CD4-positive, alpha-beta memory T cell (primary cell): Measurements from ENCODE around the gene TMEM234. TPM values are rescaled to one million over a fixed set of nuclear protein-coding genes. Genes with fewer than 3 reads are reported as not detected.

Experiments used
- CTCF ChIA-PET: fragments of 350-600 bp; sonication (Branson Sonifier 250); formaldehyde crosslinking; loops from one replicate; lab custom pipeline; 2021; ENCODE audit warnings: inconsistent platforms; ENCODE audit not compliant: partially characterized antibody; lab: Charles Lee
- POLR2A ChIA-PET: fragments of 350-600 bp; sonication (Branson Sonifier 250); formaldehyde crosslinking; loops from one replicate; lab custom pipeline; 2021; ENCODE audit not compliant: partially characterized antibody; lab: Charles Lee
- DNase-seq, 5 donors: peaks; one replicate each; pipeline versions ENCODE4 v3.0.0 to v3.0.0-alpha.2; 2020 to 2022; ENCODE audit warnings: mixed read lengths in 1 of 5
- H3K27ac ChIP-seq: one replicate; pipeline ENCODE4 v1.7.0; 2013; ENCODE audit warnings: low read depth, low read length
- H3K27me3 ChIP-seq: 2 replicates; pipeline ENCODE4 v1.7.0; 2013; ENCODE audit warnings: mild to moderate bottlenecking, low read length, moderate library complexity; ENCODE audit not compliant: insufficient read depth
- H3K36me3 ChIP-seq: 2 replicates; pipeline ENCODE4 v1.7.0; 2013; ENCODE audit warnings: mild to moderate bottlenecking, low read length, moderate library complexity; ENCODE audit not compliant: insufficient read depth
- H3K4me1 ChIP-seq: 2 replicates; pipeline ENCODE4 v1.7.0; 2013; ENCODE audit warnings: mild to moderate bottlenecking, low read length, moderate library complexity; ENCODE audit not compliant: insufficient read depth
- H3K4me3 ChIP-seq, 2 donors: one replicate each; pipeline ENCODE4 v1.7.0; 2013; ENCODE audit warnings: low read length in 2 of 2, mild to moderate bottlenecking in 1 of 2
- H3K9me3 ChIP-seq, 2 donors: one replicate each; pipeline ENCODE4 v1.7.0; 2013; ENCODE audit warnings: low read length in 2 of 2, control low read depth in 1 of 2; ENCODE audit not compliant: control insufficient read depth in 1 of 2
- H3K27ac Mint-ChIP-seq, 7 donors: one replicate each; pipeline ENCODE4 v1.8.0; 2020 to 2021; ENCODE audit warnings: mixed read lengths in 7 of 7, mild to moderate bottlenecking in 6 of 7, inconsistent platforms in 3 of 7, moderate library complexity in 3 of 7
- H3K27me3 Mint-ChIP-seq, 2 donors: one replicate each; pipeline ENCODE4 v1.8.0; 2020 to 2021; ENCODE audit warnings: mixed read lengths in 2 of 2
- H3K36me3 Mint-ChIP-seq, 2 donors: one replicate each; pipeline ENCODE4 v1.8.0; 2020 to 2021; ENCODE audit warnings: mixed read lengths in 2 of 2, inconsistent platforms in 1 of 2, mild to moderate bottlenecking in 1 of 2
- H3K4me1 Mint-ChIP-seq, 4 donors: one replicate each; pipeline ENCODE4 v1.8.0; 2020 to 2021; ENCODE audit warnings: mixed read lengths in 4 of 4, mild to moderate bottlenecking in 1 of 4
- H3K4me3 Mint-ChIP-seq, 8 donors: one replicate each; pipeline ENCODE4 v1.8.0; 2020 to 2021; ENCODE audit warnings: mixed read lengths in 8 of 8, mild to moderate bottlenecking in 7 of 8, moderate library complexity in 6 of 8, inconsistent platforms in 3 of 8
- H3K9me3 Mint-ChIP-seq, 8 donors: one replicate each; pipeline ENCODE4 v1.8.0; 2020 to 2021; ENCODE audit warnings: mixed read lengths in 8 of 8, mild to moderate bottlenecking in 5 of 8, inconsistent platforms in 3 of 8, moderate library complexity in 1 of 8
- intact Hi-C: fragments of 100-400 bp; cut with micrococcal nuclease; formaldehyde crosslinking; loops from one replicate; pipeline ENCODE4 v1.15.1; 2023
- polyA plus RNA-seq, 2 donors: library from polyadenylated mRNA; unstranded; fragments of 300-500 nt; fragmentation: Illumina TruSeq; gene quantifications; one replicate each; pipeline ENCODE4 v1.2.3, GENCODE V29; 2021
- total RNA-seq, 2 experiments: library from RNA; stranded (reverse); gene quantifications; one replicate each; pipeline ENCODE4 v1.2.3, GENCODE V29; 2021

TMEM234 gene
- total and polyA plus RNA-seq, 4 experiments from 2014 or later = 5.1 to 30.7 (median 16.6) TPM

- Histone ChIP-seq H3K27ac (peak overlapping the region; percentile 83), H3K36me3 (peaks cover 20% of the 10 kb centered on the region), H3K9me3 (no peaks in the 10 kb centered on the region), H3K4me1 (peaks cover 31% of the 10 kb centered on the region), H3K27me3 (no peaks in the 10 kb centered on the region), H3K4me3 (no peak overlapping the region)
- no peak for DNase-seq
- POLR2A ChIA-PET = interaction anchor here (0.6 to 3.6 kb wide), 4 partner anchors 16 to 69 kb away, joined by 3 to 20 read pairs (median 4); partner anchors contain the start of genes CCDC28B and LCK
- Mint-ChIP-seq H3K4me1 (peaks cover 36 to 65% (median 51%) of the 10 kb centered on the region in 4 donors), H3K27ac (peak overlapping the region; percentile 47 to 94 (median 92)), H3K36me3 (peaks cover 29 to 44% of the 10 kb centered on the region in 2 donors), H3K4me3 (peak overlapping the region; percentile 52 to 93 (median 90)), H3K27me3 (no peaks in the 10 kb centered on the region), H3K9me3 (peaks cover 0 to 2% (median 0%) of the 10 kb centered on the region in 8 donors)
- CTCF ChIA-PET = no interaction called here
- intact Hi-C loops = no loop called here
These were observed 40.6 kb downstream of the TMEM234 start for GRCh38 chr1:32181563-32181962.

DNA sequence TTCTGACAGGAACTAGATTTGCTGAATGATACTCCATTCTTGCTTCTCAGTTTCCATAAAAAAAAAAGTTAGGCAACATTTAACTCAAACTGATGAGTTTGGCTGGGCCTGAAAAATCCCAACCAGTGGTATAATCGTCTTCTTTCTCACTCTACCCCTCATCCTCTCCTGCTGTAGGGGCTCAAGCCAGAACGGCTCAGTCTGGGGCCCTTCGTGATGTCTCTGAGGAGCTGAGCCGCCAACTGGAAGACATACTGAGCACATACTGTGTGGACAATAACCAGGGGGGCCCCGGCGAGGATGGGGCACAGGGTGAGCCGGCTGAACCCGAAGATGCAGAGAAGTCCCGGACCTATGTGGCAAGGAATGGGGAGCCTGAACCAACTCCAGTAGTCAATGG is 41.1 kb downstream of the TMEM234 start:
- Mint-ChIP-seq H3K4me3 (peak overlapping the region; percentile 85 to 93 (median 92)), H3K36me3 (peaks cover 24 to 39% of the 10 kb centered on the region in 2 donors), H3K27ac (peak overlapping the region; percentile 90 to 94 (median 93)), H3K27me3 (no peaks in the 10 kb centered on the region), H3K4me1 (peaks cover 31 to 61% (median 46%) of the 10 kb centered on the region in 4 donors), H3K9me3 (peaks cover 0 to 2% (median 0%) of the 10 kb centered on the region in 8 donors)
- Histone ChIP-seq H3K4me1 (peaks cover 31% of the 10 kb centered on the region), H3K4me3 (peak overlapping the region in 1 of 2 donors; percentile 72), H3K27ac (peak overlapping the region; percentile 83), H3K9me3 (no peaks in the 10 kb centered on the region), H3K27me3 (no peaks in the 10 kb centered on the region), H3K36me3 (peaks cover 15% of the 10 kb centered on the region)
- DNase-seq = no peak
- CTCF ChIA-PET = interaction anchor here (1.2 kb wide), 1 partner anchor 14 kb away, joined by 3 read pairs; no protein-coding TSS in a partner anchor
- intact Hi-C loops = no loop called here
- POLR2A ChIA-PET = interaction anchor here (0.5 to 3.6 kb wide), 9 partner anchors 13 to 1076 kb away, joined by 3 to 58 read pairs (median 7); partner anchors contain the start of genes CCDC28B, HDAC1, IQCC and LCK

DNA sequence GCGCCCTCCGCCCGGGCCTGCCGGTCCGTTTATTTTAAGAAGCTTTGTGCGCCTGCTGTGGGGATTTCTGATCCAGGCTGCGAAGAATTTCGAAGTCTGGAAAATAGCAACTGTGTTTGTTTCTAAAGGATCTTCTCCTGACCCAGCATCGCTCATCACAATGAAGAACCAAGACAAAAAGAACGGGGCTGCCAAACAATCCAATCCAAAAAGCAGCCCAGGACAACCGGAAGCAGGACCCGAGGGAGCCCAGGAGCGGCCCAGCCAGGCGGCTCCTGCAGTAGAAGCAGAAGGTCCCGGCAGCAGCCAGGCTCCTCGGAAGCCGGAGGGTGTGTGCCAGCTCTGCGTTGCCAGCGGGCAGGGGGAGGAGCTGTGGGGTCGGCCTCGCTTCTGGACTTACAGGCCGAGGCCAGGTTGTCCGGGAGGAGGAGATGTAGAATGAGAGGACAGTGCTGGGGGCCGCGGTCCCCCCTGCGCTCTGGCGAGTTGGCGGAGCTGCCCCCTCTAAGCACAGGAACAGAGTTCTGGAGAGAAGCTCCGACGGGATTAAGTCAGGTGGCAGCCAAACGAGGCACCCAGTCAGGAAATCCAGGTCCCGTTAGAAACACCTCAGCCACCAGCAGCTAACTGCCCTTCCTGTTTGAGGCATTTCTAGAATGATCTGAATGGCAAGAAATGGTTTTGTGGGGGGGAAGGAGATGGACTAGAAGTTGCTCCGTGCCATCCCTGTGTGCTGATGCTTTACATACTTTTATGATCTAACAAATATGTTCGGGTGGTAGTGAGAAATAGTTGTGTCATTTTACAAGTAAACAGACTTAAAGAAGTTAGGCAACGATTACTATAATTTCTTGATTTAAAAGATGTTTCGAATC is 41.7 kb downstream of the TMEM234 start:
- H3K4me1 Mint-ChIP-seq = peaks cover 29 to 59% (median 44%) of the 10 kb centered on the region in 4 donors
- peak in 3 of 5 donors; percentile 19 to 51 (median 33) for DNase-seq
- POLR2A ChIA-PET = interaction anchor here (0.5 to 3.6 kb wide), 22 partner anchors 12 to 1077 kb away, joined by 3 to 58 read pairs (median 4); partner anchors contain the start of genes BSDC1, CCDC28B, HDAC1 and IQCC
- Histone ChIP-seq H3K27ac (peak overlapping the region; percentile 83), H3K4me3 (peak overlapping the region; percentile 19 to 72), H3K27me3 (no peaks in the 10 kb centered on the region), H3K36me3 (peaks cover 14% of the 10 kb centered on the region), H3K9me3 (no peaks in the 10 kb centered on the region), H3K4me1 (peaks cover 31% of the 10 kb centered on the region)
- peaks cover 0 to 2% (median 0%) of the 10 kb centered on the region in 8 donors for H3K9me3 Mint-ChIP-seq
- CTCF ChIA-PET = interaction anchor here (1.2 to 2.4 kb wide), 3 partner anchors 14 to 68 kb away, joined by 3 to 11 read pairs (median 6); no protein-coding TSS in a partner anchor
- H3K27ac Mint-ChIP-seq = peak overlapping the region; percentile 90 to 94 (median 93)
- intact Hi-C loops = no loop called here
- no peaks in the 10 kb centered on the region for H3K27me3 Mint-ChIP-seq
- peaks cover 22 to 37% of the 10 kb centered on the region in 2 donors for H3K36me3 Mint-ChIP-seq
- H3K4me3 Mint-ChIP-seq = peak overlapping the region; percentile 85 to 93 (median 92)

DNA sequence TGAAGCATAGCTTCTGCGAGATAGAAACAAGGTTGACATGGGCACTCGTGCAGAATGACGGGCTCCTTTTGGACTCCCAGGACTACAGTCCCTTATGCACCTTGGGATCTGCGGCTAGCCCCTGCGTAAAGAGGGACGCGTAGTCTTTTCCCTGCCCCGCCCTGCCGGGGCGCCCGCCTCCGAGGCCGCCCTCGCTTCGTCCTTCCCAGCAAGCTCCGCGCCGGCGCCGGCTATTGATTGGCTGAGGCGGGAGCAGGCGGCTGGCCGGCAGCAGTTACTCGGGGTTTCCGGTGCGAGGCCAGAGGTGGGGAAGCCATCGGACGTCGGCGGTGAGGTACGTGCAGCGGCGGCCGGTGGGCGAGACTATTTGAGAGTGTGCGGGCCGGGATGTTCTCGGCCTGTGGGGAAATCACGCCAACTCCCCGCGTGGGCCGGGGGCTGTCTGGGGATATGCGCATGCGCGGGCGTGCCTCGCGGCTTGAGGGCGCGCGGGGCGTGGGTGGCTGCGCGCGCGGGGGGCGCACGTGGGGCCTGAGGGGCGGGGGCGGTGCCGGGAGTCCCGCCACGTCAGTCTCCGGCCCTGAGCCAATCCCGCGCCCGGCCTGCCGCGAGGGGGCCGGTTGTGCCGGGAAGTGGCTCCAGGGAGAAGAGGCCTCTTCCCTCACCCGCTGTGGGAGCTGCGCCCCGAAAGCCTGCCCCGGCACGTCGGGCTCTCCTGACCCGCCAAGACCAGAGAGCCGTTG is 42.5 kb downstream of the TMEM234 start, which contains the start of gene TXLNA:
TXLNA (plus strand) TSS at position 233 of the 743 bp plus-strand sequence. CDS start 671 bp downstream, outside the sequence.
- peaks cover 16 to 32% of the 10 kb centered on the region in 2 donors for H3K36me3 Mint-ChIP-seq

GRCh38 chr1:32179193-32179442 is 43.0 kb downstream of the TMEM234 start:
- no peaks in the 10 kb centered on the region for H3K9me3 ChIP-seq
- peak overlapping the region; percentile 1 to 72 for H3K4me3 ChIP-seq
- peaks cover 31% of the 10 kb centered on the region for H3K4me1 ChIP-seq
- peak overlapping the region; percentile 89 to 93 (median 92) for H3K4me3 Mint-ChIP-seq
- H3K4me1 Mint-ChIP-seq = peaks cover 22 to 48% (median 34%) of the 10 kb centered on the region in 4 donors
- ChIA-PET POLR2A (interaction anchor here (0.5 to 3.6 kb wide), 18 partner anchors 12 to 262 kb away, joined by 3 to 58 read pairs (median 6); partner anchors contain the start of genes BSDC1, CCDC28B, HDAC1 and IQCC), CTCF (interaction anchor here (0.7 to 2.4 kb wide), 3 partner anchors 18 to 70 kb away, joined by 3 to 11 read pairs (median 6); no protein-coding TSS in a partner anchor)
- intact Hi-C loops = loop anchor here (1.0 to 2.0 kb wide), 3 partner anchors 22 to 71 kb away; partner anchors contain the start of genes CCDC28B, IQCC and KPNA6
- peaks cover 17 to 32% of the 10 kb centered on the region in 2 donors for H3K36me3 Mint-ChIP-seq
- no peaks in the 10 kb centered on the region for H3K27me3 ChIP-seq
- no peak for DNase-seq
- H3K36me3 ChIP-seq = peaks cover 4% of the 10 kb centered on the region
- H3K9me3 Mint-ChIP-seq = no peaks in the 10 kb centered on the region
- H3K27me3 Mint-ChIP-seq = no peaks in the 10 kb centered on the region
- H3K27ac ChIP-seq = peak overlapping the region; percentile 83
- H3K27ac Mint-ChIP-seq = peak overlapping the region; percentile 89 to 98 (median 96)

More for the DNA sequence above, 42.5 kb downstream of the TMEM234 start, which contains the start of gene TXLNA:
- Mint-ChIP-seq H3K27me3 (no peaks in the 10 kb centered on the region), H3K4me3 (peak within 1 kb of the TSS; percentile 89 to 93 (median 92)), H3K4me1 (peaks cover 24 to 53% (median 39%) of the 10 kb centered on the region in 4 donors), H3K27ac (peak within 1 kb of the TSS; percentile 90 to 98 (median 96)), H3K9me3 (no peaks in the 10 kb centered on the region)
- Histone ChIP-seq H3K4me1 (peaks cover 31% of the 10 kb centered on the region), H3K27me3 (no peaks in the 10 kb centered on the region), H3K4me3 (peak within 1 kb of the TSS; percentile 19 to 72), H3K9me3 (no peaks in the 10 kb centered on the region), H3K36me3 (peaks cover 9% of the 10 kb centered on the region), H3K27ac (peak within 1 kb of the TSS; percentile 83)
- DNase-seq = peak; percentile 87 to 91 (median 88)
- ChIA-PET POLR2A (interaction anchor here (0.5 to 3.6 kb wide), 25 partner anchors 12 to 619 kb away, joined by 3 to 58 read pairs (median 4); partner anchors contain the start of genes BSDC1, CCDC28B, HDAC1 and IQCC), CTCF (interaction anchor here (0.7 to 2.4 kb wide), 4 partner anchors 15 to 69 kb away, joined by 3 to 11 read pairs (median 4); no protein-coding TSS in a partner anchor)
- intact Hi-C loops = loop anchor here (1.0 to 2.0 kb wide), 3 partner anchors 21 to 71 kb away; partner anchors contain the start of genes CCDC28B, IQCC and KPNA6
